Erythroblast (primary cell): ENCODE results near the gene PRUNE1.

Source experiments
- GATA1 ChIP-seq: IDR thresholded peaks from 2 replicates; pipeline ENCODE4 v1.6.1; 2011; ENCODE audit warnings: low read depth, mild to moderate bottlenecking, control low read depth, low read length, moderate library complexity
- POLR2A ChIP-seq: IDR thresholded peaks from 2 replicates; pipeline ENCODE4 v1.6.1; 2011; ENCODE audit warnings: mild to moderate bottlenecking, low read length

DNA sequence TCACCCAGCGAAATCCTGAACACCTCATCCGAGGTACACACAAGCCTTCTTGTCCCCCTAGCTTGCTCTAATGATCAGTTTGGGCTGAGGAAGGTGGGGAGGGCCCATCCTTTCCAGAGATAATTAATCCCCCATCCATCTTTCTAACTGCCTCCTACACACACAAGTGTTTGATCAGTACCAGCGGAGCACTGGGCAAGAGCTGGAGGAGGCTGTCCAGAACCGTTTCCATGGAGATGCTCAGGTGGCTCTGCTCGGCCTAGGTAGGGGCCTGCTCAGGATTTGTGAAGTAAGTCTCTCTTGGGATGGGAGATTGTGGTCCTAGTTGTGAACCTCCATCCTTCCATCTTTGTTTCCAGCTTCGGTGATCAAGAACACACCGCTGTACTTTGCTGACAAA is 20.3 kb upstream of the PRUNE1 start:
- TF ChIP-seq POLR2A = no peak
- TF ChIP-seq GATA1 = no peak
